ENCODE results near the gene OR2T8.

OR2T8 gene

GRCh38 chr1:247953408-247953807 is 33.4 kb downstream of the OR2T8 start:
- H3K4me3 ChIP-seq (ENCODE audit: low read length), result no peak overlapping the region
- TF ChIP-seq, protein P1, sequence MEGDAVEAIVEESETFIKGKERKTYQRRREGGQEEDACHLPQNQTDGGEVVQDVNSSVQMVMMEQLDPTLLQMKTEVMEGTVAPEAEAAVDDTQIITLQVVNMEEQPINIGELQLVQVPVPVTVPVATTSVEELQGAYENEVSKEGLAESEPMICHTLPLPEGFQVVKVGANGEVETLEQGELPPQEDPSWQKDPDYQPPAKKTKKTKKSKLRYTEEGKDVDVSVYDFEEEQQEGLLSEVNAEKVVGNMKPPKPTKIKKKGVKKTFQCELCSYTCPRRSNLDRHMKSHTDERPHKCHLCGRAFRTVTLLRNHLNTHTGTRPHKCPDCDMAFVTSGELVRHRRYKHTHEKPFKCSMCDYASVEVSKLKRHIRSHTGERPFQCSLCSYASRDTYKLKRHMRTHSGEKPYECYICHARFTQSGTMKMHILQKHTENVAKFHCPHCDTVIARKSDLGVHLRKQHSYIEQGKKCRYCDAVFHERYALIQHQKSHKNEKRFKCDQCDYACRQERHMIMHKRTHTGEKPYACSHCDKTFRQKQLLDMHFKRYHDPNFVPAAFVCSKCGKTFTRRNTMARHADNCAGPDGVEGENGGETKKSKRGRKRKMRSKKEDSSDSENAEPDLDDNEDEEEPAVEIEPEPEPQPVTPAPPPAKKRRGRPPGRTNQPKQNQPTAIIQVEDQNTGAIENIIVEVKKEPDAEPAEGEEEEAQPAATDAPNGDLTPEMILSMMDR (IDR thresholded peaks at IDR 0.05; ENCODE audit: insufficient read depth, low read depth, low read length, missing control alignments), result no peak
- DNase-seq (ENCODE audit: low read depth), result no peak

- no peak overlapping the region for H3K4me3 ChIP-seq (ENCODE audit: low read length)
- TF ChIP-seq, protein P1 (IDR thresholded peaks at IDR 0.05; ENCODE audit: insufficient read depth, low read depth, low read length, missing control alignments), result no peak
- DNase-seq (ENCODE audit: low read depth), result no peak
Measured at GRCh38 chr1:247961791-247962190, 41.7 kb downstream of the OR2T8 start.

DNA sequence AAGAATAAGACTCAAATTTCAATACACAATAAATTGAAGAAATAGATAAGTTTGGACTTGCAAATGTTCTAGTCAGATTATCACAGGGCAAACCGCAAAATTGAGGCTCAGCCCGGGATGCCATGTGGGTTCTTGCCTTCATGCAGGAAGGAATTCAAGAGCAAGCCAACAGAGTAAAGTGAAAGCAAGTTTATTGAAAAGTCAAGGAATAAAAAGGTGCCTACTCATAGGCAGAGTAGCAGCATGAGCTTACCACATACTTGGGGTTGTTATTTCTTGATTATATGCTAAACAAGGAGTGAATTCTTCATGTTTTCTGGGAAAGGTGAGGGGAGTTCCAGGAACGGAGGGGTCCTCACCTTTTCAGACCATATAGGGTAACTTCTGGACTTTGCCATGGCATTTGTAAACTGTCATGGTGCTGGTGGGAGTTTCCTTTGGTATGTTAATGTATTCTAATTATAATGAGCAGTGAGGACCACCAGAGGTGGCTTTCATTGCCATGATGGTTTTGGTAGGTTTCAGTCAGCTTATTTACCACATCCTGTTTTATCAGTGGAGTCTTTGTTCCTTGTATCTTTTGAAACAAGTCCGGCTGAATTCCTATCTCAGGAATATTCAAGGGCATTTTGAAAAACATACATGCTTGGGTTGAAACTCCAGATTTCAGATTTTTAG is 43.0 kb downstream of the OR2T8 start:
- TF ChIP-seq, protein P1 (IDR thresholded peaks at IDR 0.05; ENCODE audit: insufficient read depth, low read depth, low read length, missing control alignments), result no peak
- no peak overlapping the region for H3K4me3 ChIP-seq (ENCODE audit: low read length)
- no peak for DNase-seq (ENCODE audit: low read depth)

DNA sequence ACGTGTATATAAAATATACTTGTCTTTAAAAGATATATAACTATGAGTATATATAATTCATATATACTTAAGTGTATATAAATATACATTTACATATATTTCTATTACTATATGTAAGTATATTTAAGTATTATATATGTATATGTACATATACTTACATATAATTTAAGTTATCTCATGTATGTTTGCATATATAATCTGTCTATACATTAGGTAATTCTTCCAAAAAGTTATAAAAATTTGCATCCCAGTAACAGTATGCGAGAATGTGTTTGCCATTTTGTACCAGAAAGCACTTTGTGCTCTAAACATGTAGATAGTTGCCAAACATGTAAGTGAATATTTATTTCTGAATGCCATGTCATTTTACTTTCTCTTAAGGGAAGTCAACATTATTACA is 44.9 kb downstream of the OR2T8 start, which contains the start of gene OR2AK2:
Gene OR2AK2, plus strand, starts transcription at position 301 of the 400 bp plus-strand sequence. CDS start 144 bp downstream, outside the sequence.
- TF ChIP-seq, protein P1 (IDR thresholded peaks at IDR 0.05; ENCODE audit: insufficient read depth, low read depth, low read length, missing control alignments), result no peak
- H3K4me3 ChIP-seq (ENCODE audit: low read length), result no peak within 1 kb of the TSS
- DNase-seq (ENCODE audit: low read depth), result no peak

DNA sequence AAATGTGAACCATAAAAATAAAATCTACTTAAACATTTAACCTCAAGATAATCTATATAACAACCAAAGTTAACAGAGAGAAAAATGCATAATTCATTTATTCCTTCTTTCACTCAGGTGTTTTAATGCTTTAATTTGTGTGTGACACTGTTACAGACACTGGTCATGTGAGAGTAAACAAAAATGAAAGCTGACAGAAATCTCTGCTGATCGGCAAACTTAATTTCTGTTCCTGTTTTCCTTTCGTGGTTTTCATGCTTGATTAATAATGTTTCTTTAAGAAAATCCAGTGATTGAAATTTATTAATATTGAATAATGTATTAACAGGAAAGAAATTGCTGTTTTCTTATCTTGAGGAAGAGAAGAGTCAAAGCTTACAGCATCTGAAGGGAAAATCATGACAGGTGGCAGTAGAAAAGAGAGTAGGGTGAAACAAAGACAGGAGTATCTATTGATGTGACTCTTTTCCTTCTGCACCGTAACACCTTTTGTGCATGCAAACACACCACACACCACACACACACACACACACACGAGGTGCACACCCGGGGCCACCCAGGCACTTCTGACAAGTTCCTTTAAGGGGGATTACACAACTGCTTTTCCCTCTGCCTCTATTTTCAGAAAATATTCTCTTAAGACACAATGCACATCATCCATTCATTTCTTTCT is 46.6 kb downstream of the OR2T8 start:
- TF ChIP-seq, protein P1 (IDR thresholded peaks at IDR 0.05; ENCODE audit: insufficient read depth, low read depth, low read length, missing control alignments), result no peak
- DNase-seq (ENCODE audit: low read depth), result no peak
- no peak overlapping the region for H3K4me3 ChIP-seq (ENCODE audit: low read length)
